ENCODE results near the gene BSN. TPM values are rescaled to one million over a fixed set of nuclear protein-coding genes. Genes with fewer than 3 reads are reported as not detected.
"Not testable (repeated sequence)": the region's sequence is repeated elsewhere in the genome, so short reads cannot be mapped to it uniquely, and the experiment has no call there.

The BSN gene
- total RNA-seq, 4 donors from 2014 or later = under 0.01 to 0.32 (median 0.27) TPM; not detected in 1

- H3K27ac ChIP-seq; intact Hi-C loops (cut with DNase I; ENCODE audit: low total_unique reads); H3K27me3 ChIP-seq; H3K9me3 ChIP-seq; in situ Hi-C loops (cut with MboI; ENCODE audit: low pct_ligation_motif_present in 1 of 4, low pct_unique_long_range_greater_than_20kb in 1 of 4, low sequenced_read_pairs in 3 of 4); DNase-seq: not testable (repeated sequence)
- Histone ChIP-seq H3K4me3 (peak overlapping the region in 1 of 4 donors; percentile 37), H3K36me3 (peaks cover 0 to 28% (median 8%) of the 10 kb centered on the region in 4 donors), H3K4me1 (peaks cover 4 to 30% (median 20%) of the 10 kb centered on the region in 4 donors)
- 45% methylated on average over 16 of the region's 36 CpGs; no CpG with 5 or more reads in 1 of the 2 donors for WGBS, 2 donors (ENCODE audit: low coverage in 1 of 2)
Measured at GRCh38 chr3:49685846-49686245, 131.6 kb downstream of the BSN start.

- H3K36me3 ChIP-seq = peaks cover 0 to 23% (median 5%) of the 10 kb centered on the region in 4 donors
- H3K9me3 ChIP-seq; H3K27ac ChIP-seq; in situ Hi-C loops (cut with MboI; ENCODE audit: low pct_ligation_motif_present in 1 of 4, low pct_unique_long_range_greater_than_20kb in 1 of 4, low sequenced_read_pairs in 3 of 4); intact Hi-C loops (cut with DNase I; ENCODE audit: low total_unique reads); H3K27me3 ChIP-seq: not testable (repeated sequence)
- DNase-seq = peak; percentile 75
- H3K4me3 ChIP-seq = peak overlapping the region in 3 of 4 donors; percentile 13 to 37 (median 35)
- 13% methylated on average over 24 of the region's 29 CpGs; no CpG with 5 or more reads in 1 of the 2 donors for WGBS, 2 donors (ENCODE audit: low coverage in 1 of 2)
- peaks cover 9 to 32% (median 25%) of the 10 kb centered on the region in 4 donors for H3K4me1 ChIP-seq
Measured at GRCh38 chr3:49686346-49686745, 132.1 kb downstream of the BSN start.

GRCh38 chr3:49686769-49687423 is 132.6 kb downstream of the BSN start:
- DNase-seq = peak; percentile 81
- peak overlapping the region in 3 of 4 donors; percentile 13 to 37 (median 35) for H3K4me3 ChIP-seq
- peaks cover 11 to 36% (median 27%) of the 10 kb centered on the region in 4 donors for H3K4me1 ChIP-seq
- H3K9me3 ChIP-seq; intact Hi-C loops (cut with DNase I; ENCODE audit: low total_unique reads); H3K27me3 ChIP-seq; in situ Hi-C loops (cut with MboI; ENCODE audit: low pct_ligation_motif_present in 1 of 4, low pct_unique_long_range_greater_than_20kb in 1 of 4, low sequenced_read_pairs in 3 of 4); H3K27ac ChIP-seq: not testable (repeated sequence)
- WGBS, 2 donors (ENCODE audit: low coverage in 1 of 2) = 18% methylated on average over 19 of the region's 44 CpGs; no CpG with 5 or more reads in 1 of the 2 donors
- peaks cover 0 to 18% (median 3%) of the 10 kb centered on the region in 4 donors for H3K36me3 ChIP-seq

- H3K27ac ChIP-seq; H3K27me3 ChIP-seq; in situ Hi-C loops (cut with MboI; ENCODE audit: low pct_ligation_motif_present in 1 of 4, low pct_unique_long_range_greater_than_20kb in 1 of 4, low sequenced_read_pairs in 3 of 4); H3K4me3 ChIP-seq; intact Hi-C loops (cut with DNase I; ENCODE audit: low total_unique reads); DNase-seq; H3K9me3 ChIP-seq: not testable (repeated sequence)
- Histone ChIP-seq H3K36me3 (peaks cover 0 to 15% (median 3%) of the 10 kb centered on the region in 4 donors), H3K4me1 (peaks cover 11 to 37% (median 27%) of the 10 kb centered on the region in 4 donors)
- 93% methylated on average over 5 of the region's 12 CpGs; no CpG with 5 or more reads in 1 of the 2 donors for WGBS, 2 donors (ENCODE audit: low coverage in 1 of 2)
Measured at GRCh38 chr3:49687424-49687795, 133.1 kb downstream of the BSN start.

GRCh38 chr3:49688338-49689045 is 134.2 kb downstream of the BSN start:
- H3K9me3 ChIP-seq; intact Hi-C loops (cut with DNase I; ENCODE audit: low total_unique reads); in situ Hi-C loops (cut with MboI; ENCODE audit: low pct_ligation_motif_present in 1 of 4, low pct_unique_long_range_greater_than_20kb in 1 of 4, low sequenced_read_pairs in 3 of 4); H3K27me3 ChIP-seq; DNase-seq; H3K36me3 ChIP-seq: not testable (repeated sequence)
- WGBS, 2 donors (ENCODE audit: low coverage in 1 of 2) = 65% methylated on average over 6 of the region's 7 CpGs; no CpG with 5 or more reads in 1 of the 2 donors
- Histone ChIP-seq H3K4me1 (peaks cover 11 to 37% (median 27%) of the 10 kb centered on the region in 4 donors), H3K4me3 (peak overlapping the region; percentile 68 to 100 (median 94)), H3K27ac (peak overlapping the region; percentile 68 to 88 (median 83))

- 0% methylated on average over 30 of the region's 66 CpGs; no CpG with 5 or more reads in 1 of the 2 donors for WGBS, 2 donors (ENCODE audit: low coverage in 1 of 2)
- no peaks in the 10 kb centered on the region for H3K9me3 ChIP-seq
- no peaks in the 10 kb centered on the region for H3K27me3 ChIP-seq
- peak; percentile 64 to 84 (median 77) for TF ChIP-seq POLR2AphosphoS5 (IDR thresholded peaks at IDR 0.05)
- peak; percentile 51 for TF ChIP-seq POLR2A (IDR thresholded peaks at IDR 0.05)
- TF ChIP-seq CTCF (IDR thresholded peaks at IDR 0.05) = peak; percentile 4 to 42 (median 26)
- TF ChIP-seq EP300 (IDR thresholded peaks at IDR 0.05; ENCODE audit: low read depth) = no peak
- H3K4me3 ChIP-seq = peak within 1 kb of the TSS; percentile 68 to 100 (median 94)
- intact Hi-C loops (cut with DNase I; ENCODE audit: low total_unique reads) (no loop called here), in situ Hi-C loops (cut with MboI; ENCODE audit: low pct_ligation_motif_present in 1 of 4, low pct_unique_long_range_greater_than_20kb in 1 of 4, low sequenced_read_pairs in 3 of 4) (no loop called here)
- peak within 1 kb of the TSS; percentile 68 to 88 (median 83) for H3K27ac ChIP-seq
- no peaks in the 10 kb centered on the region for H3K36me3 ChIP-seq
- peaks cover 11 to 37% (median 27%) of the 10 kb centered on the region in 4 donors for H3K4me1 ChIP-seq
- peak; percentile 90 for DNase-seq
Measured at GRCh38 chr3:49689046-49689907, 135.0 kb downstream of the BSN start, which contains the start of the genes MST1 and RNF123. Gene MST1 (minus strand): TSS chr3:49689474. CDS start chr3:49688691, 783 bp downstream. Gene RNF123 (plus strand): TSS chr3:49689557. CDS start chr3:49691166, 1,609 bp downstream.

GRCh38 chr3:49689908-49690624 is 135.8 kb downstream of the BSN start:
- DNase-seq = not testable (repeated sequence)

GRCh38 chr3:49690856-49691255 is 136.6 kb downstream of the BSN start:
- H3K36me3 ChIP-seq; H3K9me3 ChIP-seq; H3K27ac ChIP-seq; DNase-seq; intact Hi-C loops (cut with DNase I; ENCODE audit: low total_unique reads); H3K27me3 ChIP-seq; H3K4me3 ChIP-seq; in situ Hi-C loops (cut with MboI; ENCODE audit: low pct_ligation_motif_present in 1 of 4, low pct_unique_long_range_greater_than_20kb in 1 of 4, low sequenced_read_pairs in 3 of 4): not testable (repeated sequence)
- peaks cover 11 to 37% (median 26%) of the 10 kb centered on the region in 4 donors for H3K4me1 ChIP-seq
- WGBS, 2 donors (ENCODE audit: low coverage in 1 of 2) = 92% methylated on average over 3 of the region's 3 CpGs; no CpG with 5 or more reads in 1 of the 2 donors

More at GRCh38 chr3:49689908-49690624, 135.8 kb downstream of the BSN start:
- H3K9me3 ChIP-seq; in situ Hi-C loops (cut with MboI; ENCODE audit: low pct_ligation_motif_present in 1 of 4, low pct_unique_long_range_greater_than_20kb in 1 of 4, low sequenced_read_pairs in 3 of 4); intact Hi-C loops (cut with DNase I; ENCODE audit: low total_unique reads); H3K36me3 ChIP-seq; H3K27me3 ChIP-seq: not testable (repeated sequence)
- peaks cover 11 to 37% (median 27%) of the 10 kb centered on the region in 4 donors for H3K4me1 ChIP-seq
- H3K27ac ChIP-seq = peak overlapping the region; percentile 68 to 88 (median 83)
- H3K4me3 ChIP-seq = peak overlapping the region; percentile 68 to 100 (median 94)
- WGBS, 2 donors (ENCODE audit: low coverage in 1 of 2) = 8 to 12% methylated on average over 11 to 16 of the region's 16 CpGs
